Thyroid gland (tissue), 4 donors: ENCODE results near the gene SYT1.

Experiments used
- CTCF ChIP-seq, 6 experiments: fragments of 200-600 bp in 3 of 6; fragments of 450-650 bp in 3 of 6; sonication (generic) in 3 of 6; IDR thresholded peaks; one replicate each; pipeline ENCODE4 v1.5.1; 2016 to 2019; ENCODE audit warnings: antibody characterized with exemption in 6 of 6, mild to moderate bottlenecking in 2 of 6, inconsistent platforms in 1 of 6, moderate library complexity in 1 of 6
- POLR2A ChIP-seq, 2 donors: fragments of 450-650 bp; IDR thresholded peaks; one replicate each; pipeline ENCODE4 v1.6.1; 2017; ENCODE audit warnings: antibody characterized with exemption in 2 of 2, mild to moderate bottlenecking in 2 of 2, moderate library complexity in 1 of 2

DNA sequence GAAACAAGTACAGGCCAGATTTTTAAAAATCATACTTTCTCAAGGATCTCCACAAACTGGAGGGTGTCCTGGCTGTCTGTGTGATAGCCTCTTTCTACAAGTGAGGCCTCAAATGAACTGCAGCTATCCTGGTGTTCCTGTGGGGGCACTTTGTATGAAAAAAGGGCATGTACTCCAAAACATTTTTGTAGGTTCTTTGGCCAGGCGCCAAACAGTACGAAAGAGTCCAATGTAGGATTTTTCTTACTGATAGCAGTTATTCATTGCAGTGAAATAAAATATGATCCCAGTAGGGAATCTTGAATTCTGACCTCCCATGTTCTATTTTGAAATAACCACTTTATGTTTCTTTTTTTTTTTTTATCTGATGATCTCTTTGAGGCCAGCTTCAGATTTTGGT is 444.5 kb downstream of the SYT1 start:
- TF ChIP-seq CTCF (IDR thresholded peaks at IDR 0.05) (no peak), POLR2A (IDR thresholded peaks at IDR 0.05) (no peak)
